HepG2 (cell line): Measurements from ENCODE around the gene SOST. TPM values are rescaled to one million over a fixed set of nuclear protein-coding genes. Genes with fewer than 3 reads are reported as not detected.

Source experiments
- ATAC-seq: fragments of 200-7000 bp; cut with Tn5 transposase; 3 replicates; pipeline ENCODE4 v1.9.1; 2020; ENCODE audit warnings: mild to moderate bottlenecking, moderate library complexity
- BruUV-seq: library from RNA; stranded (reverse); fragments of 400-500 nt; replicated peaks from 2 replicates; lab custom pipeline; 2021; lab: Mats Ljungman, UMichigan
- CTCF ChIA-PET: fragments of 300-600 bp; formaldehyde crosslinking; extraction: SDS; loops from one replicate; lab custom pipeline; 2021; ENCODE audit warnings: low total read pairs, inconsistent platforms, low intra/inter-chr PET ratio; lab: Yijun Ruan, JAX
- POLR2A ChIA-PET: fragments of 350-600 bp; sonication (Branson Sonifier 250); formaldehyde crosslinking; loops from one replicate; lab custom pipeline; 2020; ENCODE audit warnings: antibody characterized with exemption, inconsistent platforms; lab: Yijun Ruan, JAX
- DNase-seq: peaks from one replicate; pipeline ENCODE4 v3.0.0-alpha.2; 2015; ENCODE audit warnings: low spot score
- FAIRE-seq: peaks from 3 replicates; lab custom pipeline; 2011; peaks lifted over from hg19 to GRCh38; lab: Jason Lieb, UNC
- H2AFZ ChIP-seq: one replicate; pipeline ENCODE4 v1.6.1; 2011; ENCODE audit warnings: low read length, inconsistent platforms
- H3K27ac ChIP-seq: fragments of 300-600 bp; 3 replicates; pipeline ENCODE4 v1.8.0; 2011; ENCODE audit warnings: mixed run types, mild to moderate bottlenecking, mixed read lengths, low read length, inconsistent platforms; ENCODE audit not compliant: insufficient read depth; ENCODE audit errors: extremely low read length
- H3K27me3 ChIP-seq, 2 experiments: fragments of 200-600 bp in 1 of 2; 2 replicates in 1 of 2; 3 replicates in 1 of 2; pipeline versions ENCODE4 v1.6.0 to v1.8.0; 2011; ENCODE audit warnings: low read length in 2 of 2, mild to moderate bottlenecking in 2 of 2, moderate library complexity in 2 of 2, inconsistent platforms in 1 of 2; ENCODE audit not compliant: insufficient read depth in 2 of 2, control insufficient read depth in 1 of 2
- H3K36me3 ChIP-seq, 2 experiments: fragments of 200-600 bp in 1 of 2; replicated peaks in 1 of 2; 2 replicates in 1 of 2; 3 replicates in 1 of 2; pipeline versions ENCODE4 v1.5.1 to v1.8.0; 2011; ENCODE audit warnings: low read length in 2 of 2, inconsistent platforms in 1 of 2; ENCODE audit not compliant: insufficient read depth in 2 of 2, control insufficient read depth in 1 of 2
- H3K4me1 ChIP-seq: 2 replicates; pipeline ENCODE4 v1.5.1; 2012; ENCODE audit warnings: low read length, inconsistent platforms; ENCODE audit not compliant: insufficient read depth
- H3K4me2 ChIP-seq: 2 replicates; pipeline ENCODE4 v1.6.0; 2011; ENCODE audit warnings: low read depth, low read length, inconsistent platforms
- H3K4me3 ChIP-seq, 3 experiments: fragments of 200-600 bp in 1 of 3; sonication (generic), shearing (Covaris generic) in 1 of 3; replicated peaks in 1 of 3; 2 replicates each; pipeline ENCODE4 v1.5.1; 2011 to 2016; ENCODE audit warnings: low read length in 3 of 3, inconsistent platforms in 2 of 3, low read depth in 2 of 3, mild to moderate bottlenecking in 2 of 3, control low read depth in 1 of 3, mixed read lengths in 1 of 3; ENCODE audit not compliant: insufficient read depth in 1 of 3
- H3K79me2 ChIP-seq: one replicate; pipeline ENCODE4 v1.6.1; 2011; ENCODE audit warnings: low read length, inconsistent platforms; ENCODE audit not compliant: insufficient read depth
- H3K9ac ChIP-seq: 2 replicates; pipeline ENCODE4 v1.6.0; 2011; ENCODE audit warnings: mild to moderate bottlenecking, low read depth, low read length, inconsistent platforms; ENCODE audit not compliant: insufficient read depth
- H3K9me3 ChIP-seq: 2 replicates; pipeline ENCODE4 v1.5.1; 2012; ENCODE audit warnings: mild to moderate bottlenecking, low read length
- H4K20me1 ChIP-seq: 2 replicates; pipeline ENCODE4 v1.6.0; 2011; ENCODE audit warnings: inconsistent platforms, mild to moderate bottlenecking, low read length, moderate library complexity; ENCODE audit not compliant: insufficient read depth
- ATF7-NPFF ChIP-seq: sonication (generic); formaldehyde crosslinking; IDR thresholded peaks from 2 replicates; pipeline ENCODE4 v1.8.1; 2023; ENCODE audit warnings: mild to moderate bottlenecking, low read depth, missing genetic modification reagents, moderate library complexity
- CBX2 ChIP-seq, 2 experiments: fragments of 200-600 bp in 1 of 2; sonication (generic); formaldehyde crosslinking in 1 of 2; IDR thresholded peaks; 2 replicates each; pipeline versions ENCODE4 v1.7.0 to v1.8.1; 2018 to 2022; ENCODE audit warnings: low read depth in 2 of 2, low read length in 1 of 2, mild to moderate bottlenecking in 1 of 2, missing genetic modification reagents in 1 of 2
- HNF4A ChIP-seq: sonication (generic); formaldehyde crosslinking; IDR thresholded peaks from 2 replicates; pipeline ENCODE4 v1.4.0; 2020; ENCODE audit warnings: missing genetic modification reagents
- KLF13 ChIP-seq: sonication (generic); formaldehyde crosslinking; IDR thresholded peaks from 2 replicates; pipeline ENCODE4 v1.4.0; 2020; ENCODE audit warnings: mild to moderate bottlenecking, missing genetic modification reagents
- NFE2L2 ChIP-seq: fragments of 150-350 bp; IDR thresholded peaks from 2 replicates; pipeline ENCODE4 v1.6.1; 2014; ENCODE audit warnings: low read length
- NFKBIZ ChIP-seq: IDR thresholded peaks from 2 replicates; pipeline ENCODE4 v1.6.1; 2018; ENCODE audit warnings: missing genetic modification reagents, missing compliant biosample characterization
- SIX4 ChIP-seq: sonication (generic); formaldehyde crosslinking; IDR thresholded peaks from 2 replicates; pipeline ENCODE4 v1.4.0; 2020; ENCODE audit warnings: missing genetic modification reagents
- ZFP36 ChIP-seq: fragments of 150-350 bp; IDR thresholded peaks from 2 replicates; pipeline ENCODE4 v1.6.1; 2018; ENCODE audit warnings: borderline replicate concordance, low read length, low read depth; ENCODE audit not compliant: partially characterized antibody
- WGBS: methylation state at CpG from one replicate; pipeline ENCODE4 v1.1.6; 2017; ENCODE audit warnings: low lambda C conversion rate; 5-methylcytosine and 5-hydroxymethylcytosine counted together
- in situ Hi-C: cut with HindIII; loops from 2 replicates; pipeline ENCODE4 v1.10.0; 2017; ENCODE audit warnings: low pct_unique_long_range_greater_than_20kb; ENCODE audit not compliant: extremely low pct_ligation_motif_present
- intact Hi-C: fragments of 100-400 bp; cut with micrococcal nuclease; formaldehyde crosslinking; loops from one replicate; pipeline ENCODE4 v1.10.0; 2022; ENCODE audit not compliant: unreplicated experiment
- polyA plus RNA-seq, 8 experiments: library from polyadenylated mRNA; depleted of rRNA in 3 of 8; stranded (reverse) in 7 of 8; unstranded in 1 of 8; fragments of >200 nt; fragmentation: Illumina TruSeq in 4 of 8; extraction: Trizol in 4 of 8; gene quantifications; 2 replicates each; pipeline versions ENCODE4 v1.2.1 to v1.2.3, GENCODE V29; 2011 to 2016; ENCODE audit warnings: low read depth in 4 of 8, missing spikeins in 1 of 8, mixed read lengths in 1 of 8; ENCODE audit not compliant: insufficient read depth in 1 of 8
- total RNA-seq, 5 experiments: library from RNA; depleted of rRNA; stranded (reverse); fragments of >200 nt; fragmentation: Illumina TruSeq; extraction: Trizol; gene quantifications; 2 replicates each; pipeline ENCODE4 v1.2.3, GENCODE V29; 2016; ENCODE audit warnings: low read depth in 1 of 5

Gene SOST
- total and polyA plus RNA-seq, 2 of the 13 experiments (the other 11 are each of a cell fraction or from before 2014, with no cell fraction given) = not detected

- FAIRE-seq (no peak), DNase-seq (no peak), ATAC-seq (no peak)
- H3K27me3 ChIP-seq = peaks cover 3 to 47% of the 10 kb centered on the region in 2 experiments; a peak in 4 of 5 replicates
- in situ Hi-C loops (no loop called here), intact Hi-C loops (loop anchor here (2.0 kb wide), 1 partner anchor 39 kb away; no protein-coding TSS in a partner anchor)
- H4K20me1 ChIP-seq = no peaks in the 10 kb centered on the region
- ChIA-PET CTCF (no interaction called here), POLR2A (interaction anchor here (0.7 kb wide), 2 partner anchors 24 to 160 kb away, joined by 3 to 5 read pairs; no protein-coding TSS in a partner anchor)
- H3K36me3 ChIP-seq = no peaks in the 10 kb centered on the region
- H3K9me3 ChIP-seq = no peaks in the 10 kb centered on the region
- no peaks in the 10 kb centered on the region for H3K79me2 ChIP-seq
- no peak overlapping the region for H3K27ac ChIP-seq
- peaks cover 15% of the 10 kb centered on the region for H3K4me1 ChIP-seq
- H2AFZ ChIP-seq = no peak overlapping the region
- BruUV-seq = no TSS peak
- H3K4me3 ChIP-seq = no peak overlapping the region
- no peak overlapping the region for H3K4me2 ChIP-seq
- WGBS = 52% methylated on average over 4 of the region's 4 CpGs
- TF ChIP-seq ZFP36 = no peak
- no peak for TF ChIP-seq HNF4A
- no peak for TF ChIP-seq KLF13 (CRISPR knock-in tag)
- TF ChIP-seq ATF7-NPFF (CRISPR knock-in tag) = peak; percentile 28; the same call in 1 of the 2 replicates
- TF ChIP-seq NFE2L2 = peak; percentile 33; the same call in 1 of the 2 replicates
- TF ChIP-seq NFKBIZ (CRISPR knock-in tag) = no peak
- 0 out of 2 replicates have a peak, but pooled peaks have one; percentile 6 for TF ChIP-seq CBX2 (IDR thresholded peaks at IDR 0.05; ENCODE audit: low read depth, low read length)
- no peak for TF ChIP-seq CBX2 (CRISPR knock-in tag; IDR thresholded peaks at IDR 0.05; ENCODE audit: low read depth)
- no peak for TF ChIP-seq SIX4 (CRISPR knock-in tag)
- H3K9ac ChIP-seq = no peak overlapping the region
These were observed 36.9 kb downstream of the SOST start for GRCh38 chr17:43721537-43722268.
